Activated naive CD8-positive, alpha-beta T cell treated with anti-CD3 and anti-CD28 coated beads for 36 hours (primary cell): Measurements from ENCODE around the gene NHLH1. TPM values are rescaled to one million over a fixed set of nuclear protein-coding genes. Genes with fewer than 3 reads are reported as not detected.

Source experiments
- DNase-seq: peaks from one replicate; pipeline ENCODE4 v3.0.0; 2021
- H3K27ac Mint-ChIP-seq: one replicate; pipeline ENCODE4 v1.8.0; 2022; ENCODE audit warnings: mild to moderate bottlenecking, moderate library complexity, mixed read lengths
- H3K27me3 Mint-ChIP-seq: one replicate; pipeline ENCODE4 v1.8.0; 2022; ENCODE audit warnings: mild to moderate bottlenecking, mixed read lengths
- H3K36me3 Mint-ChIP-seq: one replicate; pipeline ENCODE4 v1.8.0; 2021; ENCODE audit warnings: mild to moderate bottlenecking, mixed read lengths
- H3K4me1 Mint-ChIP-seq: one replicate; pipeline ENCODE4 v1.8.0; 2021; ENCODE audit warnings: mixed read lengths
- H3K4me3 Mint-ChIP-seq: one replicate; pipeline ENCODE4 v1.8.0; 2022; ENCODE audit warnings: mild to moderate bottlenecking, moderate library complexity, mixed read lengths
- H3K9me3 Mint-ChIP-seq: one replicate; pipeline ENCODE4 v1.8.0; 2022; ENCODE audit warnings: mixed read lengths
- total RNA-seq, 2 experiments: library from RNA; stranded (reverse); gene quantifications; one replicate each; pipeline ENCODE4 v1.2.3, GENCODE V29; 2021

Gene NHLH1
- total RNA-seq, 2 experiments from 2014 or later = 0.34 to 0.52 TPM

GRCh38 chr1:160346958-160347357, 19.9 kb upstream of the NHLH1 start:
- DNase-seq = no peak
- no peaks in the 10 kb centered on the region for H3K9me3 Mint-ChIP-seq
- H3K4me3 Mint-ChIP-seq = no peak overlapping the region
- no peaks in the 10 kb centered on the region for H3K27me3 Mint-ChIP-seq
- no peak overlapping the region for H3K27ac Mint-ChIP-seq
- H3K4me1 Mint-ChIP-seq = peaks cover 25% of the 10 kb centered on the region
- peaks cover 15% of the 10 kb centered on the region for H3K36me3 Mint-ChIP-seq

GRCh38 chr1:160351629-160352028, 15.2 kb upstream of the NHLH1 start:
- Mint-ChIP-seq H3K27me3 (no peaks in the 10 kb centered on the region), H3K36me3 (peaks cover 11% of the 10 kb centered on the region), H3K27ac (no peak overlapping the region), H3K4me1 (peaks cover 12% of the 10 kb centered on the region), H3K4me3 (no peak overlapping the region), H3K9me3 (no peaks in the 10 kb centered on the region)
- no peak for DNase-seq

DNA sequence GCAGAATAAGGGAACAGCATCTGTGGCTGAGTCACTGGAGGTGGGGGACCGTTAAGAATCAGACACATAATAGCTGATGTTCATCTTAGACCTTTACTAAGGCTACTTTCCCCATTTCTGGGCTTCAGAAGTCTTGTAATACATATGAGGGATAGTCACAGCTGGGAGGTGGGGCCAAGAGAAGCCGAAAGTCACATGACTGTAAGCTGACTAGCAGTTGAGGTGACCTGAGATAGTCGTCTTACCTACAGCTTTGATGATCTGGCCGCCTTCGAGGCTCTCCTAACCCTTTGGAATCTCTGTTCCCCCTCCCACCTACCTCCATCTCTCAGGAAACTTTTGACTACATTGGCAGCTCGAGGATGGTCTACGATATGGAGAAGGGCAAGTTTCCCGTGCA, 14.3 kb upstream of the NHLH1 start:
- H3K4me1 Mint-ChIP-seq = peaks cover 4% of the 10 kb centered on the region
- no peak overlapping the region for H3K27ac Mint-ChIP-seq
- no peaks in the 10 kb centered on the region for H3K9me3 Mint-ChIP-seq
- H3K36me3 Mint-ChIP-seq = peaks cover 13% of the 10 kb centered on the region
- no peaks in the 10 kb centered on the region for H3K27me3 Mint-ChIP-seq
- DNase-seq = no peak
- H3K4me3 Mint-ChIP-seq = no peak overlapping the region

DNA sequence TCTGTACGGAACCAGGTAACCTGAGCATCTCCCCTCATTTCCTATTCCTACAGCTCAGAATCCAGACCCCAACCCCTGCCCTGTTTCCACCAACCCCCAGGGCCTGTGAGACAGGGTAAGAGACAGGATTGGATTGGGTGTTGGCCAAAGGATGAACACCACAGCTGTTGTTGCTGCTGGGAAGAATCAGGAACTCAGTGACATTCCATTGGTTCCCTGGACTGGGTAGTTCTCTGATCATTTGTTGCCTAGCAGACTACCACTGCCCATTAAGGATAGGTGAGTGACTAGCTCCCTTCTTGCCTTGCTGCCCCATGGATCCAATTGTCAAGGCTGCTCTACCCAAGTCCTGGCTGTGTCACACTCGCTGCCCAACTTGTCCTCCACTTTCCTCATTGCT, 13.6 kb upstream of the NHLH1 start:
- Mint-ChIP-seq H3K27ac (no peak overlapping the region), H3K36me3 (peaks cover 15% of the 10 kb centered on the region), H3K9me3 (no peaks in the 10 kb centered on the region), H3K27me3 (no peaks in the 10 kb centered on the region), H3K4me3 (no peak overlapping the region), H3K4me1 (peaks cover 3% of the 10 kb centered on the region)
- no peak for DNase-seq

DNA sequence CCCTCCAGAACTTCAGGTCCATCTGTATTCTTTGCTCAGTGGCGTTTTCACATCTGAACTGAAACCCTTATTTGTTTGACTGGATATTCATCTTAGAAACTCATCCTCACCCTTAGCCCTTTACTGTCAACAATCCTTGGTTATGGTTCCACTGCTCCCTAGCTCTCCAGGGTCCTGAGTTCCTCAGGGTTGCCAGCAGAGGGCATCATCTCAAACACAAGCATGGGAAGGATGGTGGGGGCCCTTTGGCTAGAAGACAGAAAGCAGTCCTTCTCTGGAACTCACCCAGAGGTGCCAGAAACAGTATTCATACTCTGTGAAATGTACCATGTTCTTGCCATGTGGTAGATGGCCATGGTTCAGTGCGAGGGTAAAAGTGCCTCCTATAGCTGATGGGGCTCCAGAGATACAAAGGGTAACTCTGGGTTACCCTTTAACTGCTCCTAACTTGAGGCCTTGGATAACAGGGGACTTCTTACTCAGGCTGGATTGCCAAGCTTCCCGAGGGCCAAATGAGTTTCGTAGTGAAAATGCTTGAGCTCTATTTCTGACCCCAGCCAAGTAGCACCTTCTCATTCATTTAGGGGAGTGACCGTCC, 12.4 kb upstream of the NHLH1 start:
- H3K36me3 Mint-ChIP-seq = peaks cover 15% of the 10 kb centered on the region
- H3K4me1 Mint-ChIP-seq = peaks cover 3% of the 10 kb centered on the region
- DNase-seq = peak; percentile 16
- H3K4me3 Mint-ChIP-seq = no peak overlapping the region
- H3K9me3 Mint-ChIP-seq = no peaks in the 10 kb centered on the region
- no peak overlapping the region for H3K27ac Mint-ChIP-seq
- no peaks in the 10 kb centered on the region for H3K27me3 Mint-ChIP-seq

GRCh38 chr1:160357286-160358002, 9.4 kb upstream of the NHLH1 start:
- Mint-ChIP-seq H3K4me1 (no peaks in the 10 kb centered on the region), H3K36me3 (peaks cover 18% of the 10 kb centered on the region), H3K27me3 (no peaks in the 10 kb centered on the region), H3K27ac (no peak overlapping the region), H3K4me3 (no peak overlapping the region), H3K9me3 (no peaks in the 10 kb centered on the region)
- no peak for DNase-seq

DNA sequence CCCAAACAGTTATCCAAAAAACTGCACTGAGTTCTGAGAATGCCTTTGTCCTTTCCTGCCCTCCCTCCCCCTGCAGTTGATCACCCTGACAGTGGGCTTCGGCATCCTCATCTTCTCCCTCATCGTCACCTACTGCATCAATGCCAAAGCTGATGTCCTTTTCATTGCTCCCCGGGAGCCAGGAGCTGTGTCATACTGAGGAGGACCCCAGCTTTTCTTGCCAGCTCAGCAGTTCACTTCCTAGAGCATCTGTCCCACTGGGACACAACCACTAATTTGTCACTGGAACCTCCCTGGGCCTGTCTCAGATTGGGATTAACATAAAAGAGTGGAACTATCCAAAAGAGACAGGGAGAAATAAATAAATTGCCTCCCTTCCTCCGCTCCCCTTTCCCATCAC, 8.8 kb upstream of the NHLH1 start:
- Mint-ChIP-seq H3K27me3 (no peaks in the 10 kb centered on the region), H3K4me1 (no peaks in the 10 kb centered on the region), H3K4me3 (no peak overlapping the region), H3K9me3 (no peaks in the 10 kb centered on the region), H3K36me3 (peaks cover 18% of the 10 kb centered on the region), H3K27ac (peak overlapping the region; percentile 1)
- DNase-seq = no peak

- no peak overlapping the region for H3K27ac Mint-ChIP-seq
- peaks cover 14% of the 10 kb centered on the region for H3K36me3 Mint-ChIP-seq
These were observed 7.2 kb upstream of the NHLH1 start for GRCh38 chr1:160359559-160360226.

GRCh38 chr1:160360227-160360695, 6.6 kb upstream of the NHLH1 start:
- Mint-ChIP-seq H3K4me3 (no peak overlapping the region), H3K36me3 (peaks cover 14% of the 10 kb centered on the region), H3K27me3 (no peaks in the 10 kb centered on the region), H3K9me3 (no peaks in the 10 kb centered on the region), H3K4me1 (no peaks in the 10 kb centered on the region), H3K27ac (no peak overlapping the region)
- no peak for DNase-seq

More at GRCh38 chr1:160359559-160360226, 7.2 kb upstream of the NHLH1 start:
- DNase-seq = no peak
- Mint-ChIP-seq H3K4me1 (no peaks in the 10 kb centered on the region), H3K4me3 (no peak overlapping the region), H3K9me3 (no peaks in the 10 kb centered on the region), H3K27me3 (no peaks in the 10 kb centered on the region)

DNA sequence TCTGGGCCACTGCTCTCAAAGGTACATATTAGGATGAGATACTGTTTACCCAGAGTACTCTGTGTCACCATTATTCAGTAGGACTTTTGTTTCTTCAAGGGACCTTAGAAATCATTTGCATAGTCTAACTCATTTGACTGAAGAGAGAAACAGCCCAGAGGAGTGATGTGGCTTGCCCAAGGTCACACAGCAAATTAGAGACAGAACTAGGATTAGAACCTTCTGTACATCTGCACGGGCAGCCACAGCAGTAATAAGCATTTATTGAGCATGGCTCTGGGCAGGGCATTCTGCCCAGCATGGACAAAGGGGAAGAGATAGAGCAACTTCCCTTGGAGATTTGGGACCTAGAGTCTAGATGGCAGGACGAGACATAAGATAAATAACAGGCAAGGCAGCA, 5.7 kb upstream of the NHLH1 start:
- Mint-ChIP-seq H3K4me3 (no peak overlapping the region), H3K36me3 (peaks cover 12% of the 10 kb centered on the region), H3K4me1 (no peaks in the 10 kb centered on the region), H3K27me3 (no peaks in the 10 kb centered on the region), H3K9me3 (no peaks in the 10 kb centered on the region), H3K27ac (no peak overlapping the region)
- no peak for DNase-seq

DNA sequence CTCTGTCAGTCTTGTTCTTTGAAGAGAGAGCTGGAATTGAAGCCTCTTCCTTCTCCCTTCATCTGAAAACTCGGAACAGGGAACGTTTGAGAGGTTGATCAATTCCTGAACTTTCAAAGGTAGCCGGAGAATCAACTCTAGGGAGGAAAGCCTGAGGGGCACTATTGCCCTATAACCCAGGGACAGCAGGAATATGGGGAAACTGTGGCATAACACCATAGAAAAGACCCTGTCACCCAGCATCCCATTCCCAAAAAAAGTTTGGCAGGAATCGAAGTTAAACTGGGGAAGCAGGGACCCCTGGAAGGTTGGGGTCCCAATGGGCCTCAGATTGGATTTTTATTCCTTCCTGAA, 5.1 kb upstream of the NHLH1 start:
- Mint-ChIP-seq H3K36me3 (peaks cover 9% of the 10 kb centered on the region), H3K9me3 (no peaks in the 10 kb centered on the region), H3K4me1 (no peaks in the 10 kb centered on the region), H3K4me3 (no peak overlapping the region), H3K27me3 (no peaks in the 10 kb centered on the region), H3K27ac (peak overlapping the region; percentile 80)
- no peak for DNase-seq

DNA sequence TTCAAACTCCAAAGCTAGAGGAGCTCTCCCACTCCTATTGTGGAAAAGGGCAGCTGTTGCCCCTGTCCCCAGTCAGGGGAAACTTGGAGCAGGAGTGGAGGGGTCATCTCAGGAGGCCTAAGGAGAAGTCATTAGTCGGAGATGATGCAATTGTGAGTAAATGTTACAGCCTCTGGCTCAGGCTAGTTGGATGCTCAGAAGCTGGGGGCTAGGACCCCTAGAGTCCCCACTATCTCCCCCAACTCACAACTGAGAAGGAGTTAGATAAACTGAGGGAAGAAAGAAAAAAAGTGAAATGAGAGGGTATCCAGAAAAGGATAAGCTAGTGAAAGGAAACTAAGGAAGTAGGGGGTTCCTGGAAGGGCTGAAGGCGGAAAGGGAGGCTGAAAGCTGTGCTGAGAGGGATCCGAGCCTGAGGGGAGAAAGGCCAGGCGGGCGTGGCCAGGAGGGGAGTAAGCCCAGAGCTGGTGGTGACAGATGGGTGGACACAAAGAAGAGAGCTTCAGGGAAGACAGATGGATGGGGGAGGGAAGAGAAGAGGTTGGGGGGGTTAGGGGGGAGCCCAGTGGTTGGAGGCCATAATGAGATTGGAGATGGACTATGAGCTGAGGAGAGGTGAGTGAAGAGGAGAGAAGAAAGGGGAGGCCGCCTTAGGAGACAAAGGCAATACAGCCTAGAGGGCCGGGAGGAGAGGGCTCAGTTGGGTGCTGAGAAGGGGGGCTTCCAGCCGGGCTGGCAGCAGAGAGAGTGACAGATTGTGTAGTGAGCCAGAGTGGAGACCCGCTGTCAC, 4.5 kb upstream of the NHLH1 start:
- no peaks in the 10 kb centered on the region for H3K9me3 Mint-ChIP-seq
- H3K36me3 Mint-ChIP-seq = peaks cover 9% of the 10 kb centered on the region
- H3K4me1 Mint-ChIP-seq = no peaks in the 10 kb centered on the region
- H3K27me3 Mint-ChIP-seq = no peaks in the 10 kb centered on the region
- no peak overlapping the region for H3K4me3 Mint-ChIP-seq
- DNase-seq = no peak
- H3K27ac Mint-ChIP-seq = peak overlapping the region; percentile 80

GRCh38 chr1:160363010-160363409, 3.9 kb upstream of the NHLH1 start:
- peaks cover 7% of the 10 kb centered on the region for H3K36me3 Mint-ChIP-seq
- H3K4me3 Mint-ChIP-seq = no peak overlapping the region
- no peaks in the 10 kb centered on the region for H3K4me1 Mint-ChIP-seq
- no peak for DNase-seq
- no peak overlapping the region for H3K27ac Mint-ChIP-seq
- H3K9me3 Mint-ChIP-seq = no peaks in the 10 kb centered on the region
- no peaks in the 10 kb centered on the region for H3K27me3 Mint-ChIP-seq

GRCh38 chr1:160363951-160364735, 2.7 kb upstream of the NHLH1 start:
- Mint-ChIP-seq H3K27ac (no peak overlapping the region), H3K4me3 (no peak overlapping the region), H3K27me3 (no peaks in the 10 kb centered on the region), H3K9me3 (no peaks in the 10 kb centered on the region), H3K36me3 (peaks cover 4% of the 10 kb centered on the region), H3K4me1 (no peaks in the 10 kb centered on the region)
- no peak for DNase-seq
